ENCODE data around the gene CLCA4. TPM values are rescaled to one million over a fixed set of nuclear protein-coding genes. Genes with fewer than 3 reads are reported as not detected.

The CLCA4 gene
- total RNA-seq, 1 experiment from 2014 or later = not detected

DNA sequence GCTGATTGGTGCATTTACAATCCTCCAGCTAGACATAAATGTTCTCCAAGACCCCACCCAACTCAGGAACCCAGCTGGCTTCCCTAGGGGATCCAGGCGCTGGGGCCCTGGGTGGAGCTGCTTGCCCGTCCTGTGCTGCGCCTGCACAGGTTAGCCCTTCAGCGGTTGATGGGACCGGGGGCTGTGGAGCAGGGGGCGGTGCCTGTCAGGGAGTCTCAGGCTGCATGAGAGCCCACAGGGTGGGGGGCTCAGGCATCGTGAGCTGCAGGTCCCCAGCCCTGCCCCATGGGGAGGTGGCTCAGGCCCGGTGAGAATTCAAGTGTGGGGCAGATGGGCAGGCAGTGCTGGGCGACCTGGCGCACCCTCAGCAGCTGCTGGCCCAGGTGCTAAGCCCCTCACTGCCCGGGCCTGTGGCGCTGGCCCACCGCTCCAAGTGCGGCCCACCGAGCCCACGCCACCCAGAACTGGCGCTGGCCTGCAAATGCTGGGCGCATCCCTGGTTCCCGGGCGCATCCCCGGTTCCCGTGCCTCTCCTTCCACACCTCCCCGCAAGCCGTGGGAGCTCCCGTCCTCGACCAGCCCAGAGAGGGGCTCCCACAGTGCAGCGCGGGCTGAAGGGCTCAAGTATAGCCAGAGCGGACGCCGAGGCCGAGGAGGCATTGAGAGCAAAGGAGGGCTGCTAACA, 23.1 kb upstream of the CLCA4 start:
- DNase-seq (ENCODE audit: extremely low read depth, low read depth) = no peak

DNA sequence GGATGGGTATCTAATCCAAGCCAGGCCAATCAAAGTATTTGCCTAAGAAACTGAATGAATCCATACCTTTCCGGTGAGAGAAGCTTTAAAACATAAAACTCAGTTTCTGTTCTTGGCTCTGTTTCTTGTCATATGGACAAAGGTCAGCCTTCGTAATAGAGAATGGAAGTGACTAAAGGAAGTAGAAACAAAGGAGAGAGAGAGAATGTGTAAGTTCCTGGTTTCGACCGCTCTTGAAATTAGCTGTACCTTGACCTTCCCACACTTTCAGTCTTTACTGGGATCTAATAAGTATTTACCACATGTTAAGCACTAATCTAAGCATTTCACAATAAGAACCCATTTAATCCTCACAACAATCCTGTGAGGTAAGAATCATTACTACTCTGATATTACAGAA, 19.6 kb upstream of the CLCA4 start:
- no peak for DNase-seq (ENCODE audit: extremely low read depth, low read depth)

DNA sequence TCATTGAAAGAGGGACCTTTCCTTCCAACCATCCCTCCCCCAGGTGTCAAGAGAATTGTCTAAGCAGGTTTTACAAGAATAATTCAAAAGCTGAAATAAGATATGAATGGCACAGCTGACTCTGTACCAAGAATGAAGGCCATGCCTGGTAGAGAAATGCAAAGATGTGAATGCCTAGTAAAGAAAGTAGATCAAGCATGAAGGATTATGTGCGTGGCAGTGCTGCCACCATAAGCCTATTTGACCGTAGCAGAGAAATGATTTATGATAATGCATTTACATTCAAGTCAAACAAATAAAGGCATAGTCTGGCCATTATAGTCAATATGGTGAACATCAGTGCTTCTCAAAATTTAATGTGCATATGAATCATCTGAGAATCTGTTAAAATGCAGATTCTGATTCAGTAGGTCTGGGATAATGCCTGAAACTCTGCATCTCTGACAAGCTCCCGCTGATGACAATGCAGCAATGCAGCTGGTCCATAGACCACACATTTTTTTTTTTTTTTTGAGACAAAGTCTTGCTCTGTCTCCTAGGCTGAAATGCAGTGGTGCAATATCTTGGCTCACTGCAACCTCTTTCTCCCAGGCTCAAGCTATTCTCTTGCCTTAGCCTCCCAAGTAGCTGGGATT, 16.6 kb upstream of the CLCA4 start:
- no peak for DNase-seq (ENCODE audit: extremely low read depth, low read depth)

DNA sequence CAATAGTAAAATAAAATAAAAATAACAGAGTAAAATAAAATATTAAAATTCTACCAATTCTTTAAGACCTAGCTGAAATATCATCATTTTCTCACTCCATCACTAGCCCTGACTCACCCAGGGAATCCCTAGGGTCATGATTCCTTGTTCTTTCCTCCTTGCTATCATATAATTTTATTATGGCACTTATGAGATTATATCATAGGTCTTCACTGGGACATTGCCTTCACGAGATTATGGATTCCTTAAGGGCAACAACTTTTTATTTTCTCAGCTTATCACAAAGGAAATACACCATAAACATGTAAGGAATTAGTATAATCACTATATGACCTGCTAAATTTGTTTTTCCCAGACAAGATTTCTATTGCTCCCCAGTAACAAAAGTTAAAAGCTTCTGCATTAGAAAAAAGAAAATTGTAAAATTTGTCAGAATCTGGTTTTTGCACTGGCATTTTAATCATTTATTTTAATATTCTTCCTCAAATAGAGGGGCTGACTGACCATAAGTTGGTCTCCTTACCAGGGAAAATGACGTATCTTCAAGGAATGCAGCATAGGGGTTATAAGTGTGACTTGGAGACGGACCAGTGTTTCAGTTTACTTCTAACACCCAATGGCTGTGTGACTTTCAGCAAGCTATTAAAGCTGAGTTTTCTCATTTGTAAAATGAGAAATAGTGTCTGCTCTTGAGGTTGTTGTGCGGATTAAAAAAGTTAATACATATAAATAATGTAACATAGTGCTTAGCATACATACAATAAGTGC, 8.8 kb upstream of the CLCA4 start:
- DNase-seq (ENCODE audit: extremely low read depth, low read depth) = no peak

DNA sequence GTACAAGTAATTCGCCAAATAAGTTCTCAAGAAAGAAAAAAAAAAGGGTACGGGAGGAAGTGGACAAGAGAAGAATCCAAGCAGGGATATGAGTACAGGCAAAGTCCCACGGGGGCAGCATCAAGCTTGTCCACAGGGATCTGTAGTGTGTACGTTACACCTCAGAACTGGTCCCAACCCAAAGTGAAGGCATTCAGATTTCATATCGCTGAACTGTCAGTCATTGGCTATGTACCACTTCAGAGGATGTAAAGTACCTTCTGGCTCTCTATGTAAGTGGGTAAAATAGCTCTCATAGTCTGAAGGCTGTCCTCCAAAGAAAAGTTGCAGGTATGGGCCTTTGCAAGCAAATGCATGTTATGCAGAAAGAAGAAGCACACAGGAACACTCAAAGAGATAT, 8.1 kb upstream of the CLCA4 start:
- DNase-seq (ENCODE audit: extremely low read depth, low read depth) = no peak

DNA sequence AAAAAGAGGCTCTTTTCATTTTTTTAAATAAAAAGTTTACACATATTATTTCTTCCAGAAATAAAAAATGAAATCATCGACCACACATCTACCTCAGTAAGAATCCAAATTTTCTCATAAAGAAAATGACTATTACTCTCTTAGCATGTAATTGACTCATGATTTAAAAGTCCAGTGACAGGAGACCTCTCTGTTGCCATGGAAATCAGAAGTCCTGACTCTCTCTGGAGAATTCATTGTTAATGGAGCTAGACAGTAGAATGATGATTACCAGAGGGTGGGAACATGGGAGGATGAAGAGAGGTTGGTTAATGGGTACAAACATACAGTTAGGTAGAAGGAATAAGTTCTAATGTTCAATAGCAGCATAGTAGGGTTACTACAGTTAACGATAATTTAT, 5.0 kb upstream of the CLCA4 start:
- no peak for DNase-seq (ENCODE audit: extremely low read depth, low read depth)

DNA sequence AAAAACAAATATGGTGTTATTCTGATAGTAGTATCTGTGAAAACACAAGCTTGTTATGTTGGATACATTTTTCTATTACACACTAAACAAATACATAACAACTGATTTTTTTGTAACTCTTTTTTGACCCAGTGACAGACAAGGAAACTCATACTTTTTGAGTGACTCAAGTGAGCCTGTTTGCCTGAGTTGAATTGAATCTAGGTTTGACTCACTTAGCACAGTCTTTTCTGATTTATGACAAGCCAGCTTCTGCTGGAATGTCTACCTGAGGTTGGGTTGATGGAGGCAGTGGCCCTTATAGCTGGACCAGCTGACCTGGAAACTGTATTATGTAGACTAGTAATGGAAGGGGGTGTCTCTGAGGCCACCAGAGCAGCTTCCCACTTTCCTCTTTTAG, 4.2 kb upstream of the CLCA4 start:
- DNase-seq (ENCODE audit: extremely low read depth, low read depth) = no peak

DNA sequence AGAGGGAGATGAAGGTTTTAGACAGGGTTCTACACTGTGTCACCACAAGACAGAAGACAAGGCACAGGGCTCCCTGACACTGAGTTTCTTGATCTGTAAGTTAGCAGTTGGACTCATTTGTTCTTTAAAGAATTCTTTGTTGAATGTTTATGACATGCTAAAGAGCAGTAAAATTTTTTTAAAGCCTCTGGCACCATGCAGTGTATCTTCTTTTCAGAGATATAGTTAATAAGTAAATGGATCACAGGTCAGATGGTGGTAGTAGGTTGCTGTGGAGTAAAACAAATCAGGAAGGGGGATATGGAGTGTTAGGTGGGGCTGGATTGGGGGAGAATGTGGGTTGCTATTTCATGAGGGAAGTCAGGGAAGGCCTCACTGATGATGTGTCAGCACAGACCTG, 2.0 kb downstream of the CLCA4 start:
- DNase-seq (ENCODE audit: extremely low read depth, low read depth) = no peak

DNA sequence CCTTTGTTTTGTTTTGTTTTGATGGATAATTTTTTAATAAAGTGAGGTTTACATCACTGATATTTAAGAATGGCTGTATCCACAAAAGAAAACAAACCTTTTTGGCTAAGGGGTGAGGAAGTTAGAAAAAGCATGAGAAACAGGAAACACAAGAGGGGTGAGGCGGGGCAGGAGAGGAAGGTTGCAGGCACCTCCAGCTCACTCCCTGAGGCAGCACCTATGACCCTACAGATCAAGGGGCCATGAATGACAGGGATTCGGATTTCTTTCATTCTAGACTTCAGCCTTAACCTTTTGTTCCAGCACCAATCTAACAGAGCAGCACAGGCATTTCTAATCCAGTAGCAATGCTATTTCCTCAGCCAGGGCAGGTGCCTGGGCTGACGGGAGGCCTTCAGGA, 4.4 kb downstream of the CLCA4 start:
- no peak for DNase-seq (ENCODE audit: extremely low read depth, low read depth)

DNA sequence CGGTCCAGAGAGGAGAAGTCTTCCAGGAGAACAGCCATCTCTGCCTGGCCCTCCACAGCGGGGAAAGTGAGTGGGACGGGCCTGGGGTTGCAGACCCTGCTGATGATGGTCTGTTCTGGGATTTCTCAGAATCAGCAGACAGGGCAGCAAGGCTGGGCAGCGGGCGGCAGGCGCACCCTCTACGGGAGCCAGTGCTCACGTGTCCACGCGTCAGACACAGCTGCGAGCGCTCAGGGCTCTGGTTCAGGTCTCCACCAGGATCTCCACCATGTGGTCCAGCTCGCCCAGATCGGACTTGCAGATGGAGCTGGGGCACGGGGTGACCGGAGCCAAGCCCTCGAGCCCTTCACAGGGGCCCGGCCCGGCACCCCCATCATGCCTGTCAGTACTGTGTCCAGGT, 5.5 kb downstream of the CLCA4 start:
- no peak for DNase-seq (ENCODE audit: extremely low read depth, low read depth)

DNA sequence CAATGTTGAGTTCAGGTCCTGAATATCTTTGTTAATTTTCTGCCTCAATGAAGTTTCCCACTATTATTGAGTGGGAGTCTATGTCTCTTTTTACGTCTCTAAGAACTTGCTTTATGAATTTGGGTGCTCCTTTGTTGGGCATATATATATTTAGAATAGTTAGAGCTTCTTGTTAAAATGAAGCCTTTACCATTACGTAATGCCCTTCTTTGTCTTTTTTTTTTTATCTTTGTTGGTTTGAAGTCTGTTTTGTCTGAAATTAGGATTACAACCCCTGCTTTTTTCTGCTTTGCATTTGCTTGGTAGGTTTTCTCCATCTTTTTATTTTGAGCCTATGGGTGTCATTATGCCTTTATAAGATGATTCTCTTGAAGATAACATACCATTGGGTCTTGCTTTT, 10.9 kb downstream of the CLCA4 start:
- no peak for DNase-seq (ENCODE audit: extremely low read depth, low read depth)

DNA sequence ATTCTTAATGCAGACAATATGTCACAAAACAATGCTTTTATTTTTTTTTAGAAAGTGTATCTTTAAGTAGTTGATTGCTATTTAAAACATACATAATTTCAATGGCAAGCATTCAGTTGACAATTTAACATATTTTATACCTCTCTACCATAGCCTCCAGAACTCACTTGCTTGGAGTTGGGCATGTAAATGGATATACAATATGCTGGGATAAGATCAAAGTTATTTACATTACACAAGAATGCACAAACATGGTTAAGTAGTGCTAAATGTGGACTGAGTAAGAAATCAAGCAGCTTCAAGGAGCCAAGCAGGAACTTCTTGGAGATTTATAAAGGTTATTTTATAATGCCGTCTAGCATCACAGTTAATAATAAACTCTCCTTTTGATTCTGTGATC, 17.0 kb downstream of the CLCA4 start:
- DNase-seq (ENCODE audit: extremely low read depth, low read depth) = no peak

DNA sequence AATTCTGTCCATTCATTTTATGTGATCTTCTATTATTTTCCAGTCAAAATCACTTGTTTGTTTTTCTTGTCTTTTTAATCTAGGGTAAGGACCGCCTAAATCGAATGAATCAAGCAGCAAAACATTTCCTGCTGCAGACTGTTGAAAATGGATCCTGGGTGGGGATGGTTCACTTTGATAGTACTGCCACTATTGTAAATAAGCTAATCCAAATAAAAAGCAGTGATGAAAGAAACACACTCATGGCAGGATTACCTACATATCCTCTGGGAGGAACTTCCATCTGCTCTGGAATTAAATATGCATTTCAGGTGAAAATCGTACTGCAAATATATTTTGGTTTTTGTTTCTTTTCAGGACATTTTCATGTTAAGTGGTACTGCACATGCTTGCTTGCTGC, 20.5 kb downstream of the CLCA4 start:
- no peak for DNase-seq (ENCODE audit: extremely low read depth, low read depth)

DNA sequence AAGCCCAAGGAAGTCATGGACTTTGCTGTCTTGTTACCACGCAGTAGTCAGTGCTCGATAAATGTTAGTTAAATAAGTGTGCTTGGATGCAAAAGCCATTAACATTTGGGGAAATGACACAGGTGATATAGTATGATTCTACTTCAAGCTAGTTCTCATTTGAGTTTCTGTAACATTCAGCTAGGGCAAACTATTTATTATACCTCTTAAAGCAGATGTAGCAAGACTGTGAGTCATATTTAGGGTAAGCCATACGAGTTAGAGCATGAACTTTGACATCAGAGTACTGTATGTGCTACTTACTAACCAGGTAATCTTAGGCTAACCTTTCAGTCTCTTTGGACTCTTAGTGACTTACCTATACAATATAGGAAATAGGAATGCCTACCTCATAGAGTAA, 21.0 kb downstream of the CLCA4 start:
- DNase-seq (ENCODE audit: extremely low read depth, low read depth) = no peak

DNA sequence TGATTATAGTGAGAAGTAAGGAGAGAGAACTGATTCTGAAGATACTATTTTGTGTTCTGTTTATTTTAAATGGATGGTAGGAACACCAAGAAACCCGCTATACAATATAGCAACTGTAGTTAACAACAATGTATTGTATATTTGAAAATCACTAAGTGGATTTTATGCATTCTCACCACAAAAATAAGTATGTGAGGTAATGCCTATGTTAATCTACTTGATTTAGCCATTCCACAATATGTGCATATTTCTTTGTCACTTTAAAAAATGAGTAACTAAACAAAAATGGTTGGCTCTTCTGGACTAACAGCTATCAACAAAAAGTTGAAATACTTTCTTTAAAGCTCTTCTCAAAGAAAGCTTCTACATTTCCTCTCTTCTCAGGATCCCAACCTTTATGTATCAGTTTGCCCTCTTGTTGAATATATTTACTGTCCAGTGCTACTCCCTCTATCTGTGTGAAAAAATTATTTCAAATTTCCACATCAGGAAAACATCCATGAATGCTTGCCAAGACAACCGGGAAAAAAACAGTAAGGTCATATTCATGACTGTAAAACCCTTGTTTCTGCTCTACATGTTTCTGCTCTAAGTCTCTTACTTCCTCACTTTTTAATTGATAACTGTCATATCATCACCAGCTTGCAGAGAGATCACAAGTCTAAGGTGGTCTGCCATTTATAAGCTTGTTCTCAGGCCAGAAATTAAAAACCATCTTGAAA, 27.0 kb downstream of the CLCA4 start:
- DNase-seq (ENCODE audit: extremely low read depth, low read depth) = no peak

DNA sequence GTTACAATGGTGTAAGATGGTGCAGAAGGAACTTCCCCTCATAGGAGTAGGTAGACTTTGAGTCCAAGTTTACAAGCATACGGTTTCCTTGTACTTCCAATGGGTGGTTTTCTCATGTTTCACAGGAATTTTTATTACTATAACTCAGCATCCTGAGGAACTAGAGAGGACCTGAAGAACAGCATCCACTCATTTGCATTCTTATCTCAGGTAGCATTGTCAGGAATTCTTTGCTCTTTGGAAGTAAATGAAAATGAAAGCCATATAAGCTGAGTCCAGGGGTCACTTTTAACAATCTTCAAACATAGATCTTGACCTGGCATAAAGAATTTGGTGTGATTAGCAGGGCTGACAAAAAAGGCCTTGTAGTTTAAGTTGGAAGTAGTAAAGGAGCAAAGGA, 34.4 kb downstream of the CLCA4 start:
- no peak for DNase-seq (ENCODE audit: extremely low read depth, low read depth)

DNA sequence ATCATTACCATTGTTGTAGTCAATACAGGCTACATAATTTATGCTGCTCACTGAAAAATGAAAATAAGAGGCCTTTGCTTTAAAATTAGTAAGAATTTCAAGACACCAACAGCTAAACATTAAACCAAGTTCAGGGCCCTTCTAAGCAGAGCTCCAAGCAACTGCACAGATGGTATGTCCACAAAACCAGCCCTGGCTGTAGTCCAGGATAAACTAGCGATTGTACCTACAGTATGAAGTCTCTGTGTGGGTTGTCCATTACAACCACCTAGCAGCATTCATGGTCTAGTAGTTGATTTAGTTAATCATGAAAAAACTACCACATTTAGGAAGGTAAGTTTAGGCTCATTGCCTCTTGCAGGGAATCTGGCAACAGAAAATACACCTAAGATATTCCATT, 35.3 kb downstream of the CLCA4 start:
- DNase-seq (ENCODE audit: extremely low read depth, low read depth) = no peak

DNA sequence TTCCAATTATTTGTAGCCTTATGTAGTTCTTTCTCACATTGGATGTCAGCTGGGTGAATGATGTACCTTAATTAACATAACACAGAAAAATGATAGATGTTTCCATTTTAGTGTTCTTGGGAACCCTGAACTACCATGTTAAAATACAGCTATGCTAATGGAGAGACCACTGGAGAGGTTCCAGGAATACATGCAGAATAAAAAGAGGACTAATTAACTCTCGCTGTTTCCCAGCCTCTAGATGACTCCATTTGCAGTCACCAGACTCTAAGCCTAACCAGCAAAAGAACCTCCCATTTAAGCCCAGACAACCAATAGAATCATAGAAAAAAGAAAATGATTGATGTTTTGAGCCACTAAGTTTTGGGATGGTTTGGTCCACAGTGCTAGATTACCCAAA, 36.2 kb downstream of the CLCA4 start:
- no peak for DNase-seq (ENCODE audit: extremely low read depth, low read depth)

DNA sequence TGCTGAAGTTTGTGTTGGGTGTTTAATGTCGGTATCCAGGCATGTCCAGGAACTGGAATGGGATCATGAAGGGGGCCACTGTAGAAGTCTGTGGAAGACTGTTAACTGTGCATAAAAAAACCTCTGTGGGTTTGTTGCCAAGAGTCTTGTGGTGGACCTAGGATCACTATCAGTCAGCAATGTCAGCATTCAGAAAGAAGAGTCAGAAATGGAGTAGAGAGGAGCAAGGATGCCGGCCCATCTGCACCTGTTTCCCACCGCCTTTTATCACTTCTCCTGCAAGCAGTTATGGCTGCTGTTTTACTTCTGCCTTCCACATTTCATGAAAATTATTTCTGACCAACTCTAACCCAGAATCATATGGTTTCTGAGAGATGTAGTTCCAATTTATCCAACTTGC, 36.7 kb downstream of the CLCA4 start:
- DNase-seq (ENCODE audit: extremely low read depth, low read depth) = no peak

DNA sequence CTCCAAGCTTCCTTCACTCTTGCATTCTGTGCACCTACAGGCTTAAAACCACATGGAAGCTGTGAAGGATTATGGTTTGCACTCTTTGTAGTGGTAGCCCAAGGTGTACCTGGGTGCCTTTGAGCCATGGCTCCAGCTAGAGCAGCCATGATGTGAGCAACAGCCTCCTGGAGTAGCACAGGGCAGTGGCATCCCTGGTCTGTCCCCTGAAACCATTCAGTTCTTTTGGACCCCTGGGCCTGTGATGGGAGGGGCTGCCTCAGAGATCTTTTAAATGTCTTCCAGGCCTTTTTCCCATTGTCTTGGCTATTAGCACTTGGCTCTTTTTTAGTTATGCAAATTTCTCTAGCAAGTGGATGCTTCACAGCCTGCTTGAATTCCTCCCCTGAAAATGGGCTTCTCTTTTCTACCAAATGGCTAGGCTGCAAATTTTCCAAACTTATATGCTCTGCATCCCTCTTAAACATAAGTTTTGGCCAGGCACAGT, 47.4 kb downstream of the CLCA4 start:
- DNase-seq (ENCODE audit: extremely low read depth, low read depth) = no peak

DNA sequence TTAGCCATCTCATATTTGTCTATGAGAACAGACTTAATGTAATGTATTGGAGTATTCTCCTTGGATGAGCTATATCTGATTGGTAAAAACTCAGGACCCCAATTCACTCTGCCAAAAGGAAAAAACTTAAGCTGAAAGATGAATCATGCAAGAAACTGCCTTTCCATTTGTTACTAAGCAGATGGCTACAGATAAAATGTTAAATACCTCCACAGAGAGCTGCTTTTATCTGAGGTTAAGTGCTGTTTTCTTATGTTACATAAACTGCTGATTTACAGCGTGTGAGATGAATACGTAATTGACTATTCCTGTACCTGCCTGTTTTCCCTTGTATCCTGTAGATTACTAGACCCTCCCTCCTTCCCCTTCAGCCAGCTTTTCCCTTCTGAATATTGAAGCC, 49.3 kb downstream of the CLCA4 start:
- no peak for DNase-seq (ENCODE audit: extremely low read depth, low read depth)

Measured in NCI-H460 (cell line).